D341Med (cell line): ENCODE measurements around the gene MTCH2.

ENCODE experiments used
- DNase-seq: peaks from one replicate; pipeline ENCODE4 v3.0.0; 2012; ENCODE audit warnings: low spot score

Gene MTCH2

DNA sequence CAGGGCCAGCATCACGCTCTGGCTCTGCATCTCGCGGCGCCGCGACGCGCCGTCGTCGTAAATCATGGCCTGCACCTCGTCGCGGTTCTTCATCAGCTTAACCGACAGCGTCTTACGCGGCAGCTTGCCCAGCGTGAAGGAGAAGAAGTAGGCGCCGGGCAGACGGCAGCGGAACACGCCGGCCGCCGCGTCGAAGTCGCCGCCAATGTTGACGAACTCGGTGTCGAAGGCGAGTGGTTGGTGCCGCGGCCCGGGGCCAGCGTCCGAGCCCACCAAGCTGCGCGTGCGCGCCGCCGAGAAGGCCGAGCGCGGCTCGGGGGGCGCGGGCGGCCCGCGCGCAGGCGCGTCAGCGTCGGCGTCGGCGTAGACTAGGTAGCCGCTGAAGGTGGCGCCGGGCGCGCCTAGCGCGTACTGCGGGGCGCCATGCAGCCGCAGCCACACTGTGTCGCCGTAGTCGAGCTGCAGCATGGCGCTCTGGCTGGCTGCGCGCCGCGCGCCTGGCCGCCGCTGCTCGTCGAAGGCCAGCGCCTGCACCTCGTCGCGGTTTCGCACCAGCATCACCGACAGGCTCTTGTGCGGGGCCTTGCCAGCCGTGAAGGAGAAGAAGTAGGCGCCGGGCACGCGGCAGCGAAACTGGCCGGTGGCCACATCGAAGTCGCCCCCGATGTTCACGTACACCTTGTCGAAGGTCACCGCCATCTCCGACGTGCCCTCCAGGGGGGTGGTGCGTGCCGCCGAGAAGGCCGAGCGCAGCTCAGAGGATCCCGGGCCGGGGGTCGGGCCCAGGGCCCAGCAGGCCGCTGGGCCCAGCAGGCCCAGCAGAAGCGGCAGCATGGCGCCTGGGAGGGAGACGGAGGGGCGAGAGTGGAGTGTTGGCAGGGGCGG, 52.1 kb downstream of the MTCH2 start:
- no peak for DNase-seq

DNA sequence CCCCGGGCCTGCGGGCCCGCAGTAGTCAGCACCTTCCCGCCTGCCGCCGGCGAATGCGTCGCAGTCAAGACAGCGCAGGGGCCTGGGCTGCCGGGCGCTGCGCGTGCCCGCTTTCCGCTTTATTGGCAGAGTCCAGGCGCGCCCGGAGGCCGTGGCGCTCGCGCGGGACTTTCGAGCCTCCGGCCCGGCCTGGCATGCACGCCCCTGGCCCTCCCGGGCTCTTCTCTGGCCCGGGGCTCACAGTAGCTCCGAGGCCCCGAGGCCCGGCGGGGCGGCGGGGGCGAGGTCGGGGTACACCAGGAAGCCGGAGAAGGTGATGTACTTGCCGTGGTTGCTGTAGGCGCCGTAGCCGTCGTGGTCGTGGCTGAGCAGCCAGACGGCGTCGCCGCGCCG, 52.8 kb downstream of the MTCH2 start:
- DNase-seq, result no peak

DNA sequence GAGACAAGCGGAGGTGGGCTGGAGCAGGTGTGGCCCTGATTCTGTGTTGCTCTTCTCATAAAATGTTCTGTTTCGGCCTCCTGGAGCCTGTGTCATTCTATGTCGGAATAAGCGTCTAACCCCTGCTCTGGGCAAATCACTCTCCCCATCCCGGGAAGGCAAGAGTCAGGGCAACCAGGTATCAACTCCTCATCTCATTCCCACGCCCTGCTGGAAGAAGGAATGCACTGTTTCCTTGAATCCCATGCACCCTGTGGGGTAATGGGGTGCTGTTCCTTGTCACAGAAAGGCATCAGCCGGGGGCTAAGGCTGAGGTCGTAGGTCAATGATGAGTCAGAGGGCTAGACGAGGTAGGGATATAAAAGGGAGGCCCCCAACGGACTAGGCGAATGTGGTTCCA, 53.2 kb downstream of the MTCH2 start:
- no peak for DNase-seq

DNA sequence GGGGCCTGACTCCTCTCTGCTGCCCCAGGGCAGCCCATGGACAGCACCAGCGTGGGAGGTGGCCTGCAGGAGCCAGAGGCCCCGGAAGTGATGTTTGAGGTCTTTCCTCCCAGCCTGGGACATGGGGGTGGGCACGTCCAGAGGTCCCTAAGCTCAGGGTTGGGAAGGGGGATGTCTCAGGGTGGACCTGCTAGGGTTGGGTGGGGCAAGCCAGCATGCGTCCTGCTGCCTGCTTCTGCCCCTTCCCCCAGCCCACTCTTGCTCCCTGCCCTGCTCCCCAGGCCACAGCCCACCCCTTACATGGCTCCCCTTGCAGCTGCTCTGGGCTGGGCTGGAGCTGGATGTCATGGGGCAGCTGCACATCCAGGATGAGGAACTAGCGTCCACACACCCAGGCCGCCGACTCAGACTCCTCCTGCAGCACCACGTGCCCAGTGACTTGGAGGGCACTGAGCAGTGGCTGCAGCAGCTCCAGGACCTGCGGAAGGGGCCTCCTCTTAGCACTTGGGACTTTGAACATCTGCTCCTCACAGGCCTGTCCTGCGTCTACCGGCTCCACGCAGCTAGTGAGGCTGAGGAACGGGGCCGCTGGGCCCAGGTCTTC, 54.5 kb downstream of the MTCH2 start:
- DNase-seq, result no peak

DNA sequence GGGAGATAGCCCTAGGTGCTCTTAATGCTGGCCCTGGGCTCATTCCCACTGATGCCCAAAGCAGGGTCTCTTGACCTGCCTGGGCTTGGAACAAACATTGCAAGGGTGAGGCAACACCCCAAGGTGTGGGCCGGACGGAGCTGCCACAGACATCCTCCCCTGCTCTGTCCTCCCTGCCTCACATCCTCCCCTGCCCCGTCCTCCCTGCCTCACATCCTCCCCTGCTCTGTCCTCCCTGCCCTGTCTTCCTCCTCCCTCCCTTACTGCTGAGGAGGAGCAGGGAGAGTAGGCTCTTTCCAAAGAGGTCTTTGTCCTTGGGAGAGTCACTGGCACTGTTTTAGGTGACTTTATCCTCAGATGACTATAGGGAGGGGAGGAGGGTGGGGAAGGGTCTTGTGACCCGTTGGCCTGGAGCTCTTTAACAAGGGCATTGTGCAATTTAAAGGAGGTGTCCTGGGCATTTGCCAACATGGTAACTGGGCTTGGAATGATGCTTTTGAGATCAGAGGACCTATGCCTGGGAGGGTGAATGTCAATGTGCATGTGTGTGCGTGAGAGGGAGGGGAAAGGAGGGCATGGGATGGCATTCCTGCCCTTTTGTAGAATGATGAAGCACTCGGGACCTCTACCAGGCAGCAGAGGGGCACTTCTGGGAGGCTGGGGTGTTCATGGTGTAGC, 55.2 kb downstream of the MTCH2 start:
- no peak for DNase-seq

DNA sequence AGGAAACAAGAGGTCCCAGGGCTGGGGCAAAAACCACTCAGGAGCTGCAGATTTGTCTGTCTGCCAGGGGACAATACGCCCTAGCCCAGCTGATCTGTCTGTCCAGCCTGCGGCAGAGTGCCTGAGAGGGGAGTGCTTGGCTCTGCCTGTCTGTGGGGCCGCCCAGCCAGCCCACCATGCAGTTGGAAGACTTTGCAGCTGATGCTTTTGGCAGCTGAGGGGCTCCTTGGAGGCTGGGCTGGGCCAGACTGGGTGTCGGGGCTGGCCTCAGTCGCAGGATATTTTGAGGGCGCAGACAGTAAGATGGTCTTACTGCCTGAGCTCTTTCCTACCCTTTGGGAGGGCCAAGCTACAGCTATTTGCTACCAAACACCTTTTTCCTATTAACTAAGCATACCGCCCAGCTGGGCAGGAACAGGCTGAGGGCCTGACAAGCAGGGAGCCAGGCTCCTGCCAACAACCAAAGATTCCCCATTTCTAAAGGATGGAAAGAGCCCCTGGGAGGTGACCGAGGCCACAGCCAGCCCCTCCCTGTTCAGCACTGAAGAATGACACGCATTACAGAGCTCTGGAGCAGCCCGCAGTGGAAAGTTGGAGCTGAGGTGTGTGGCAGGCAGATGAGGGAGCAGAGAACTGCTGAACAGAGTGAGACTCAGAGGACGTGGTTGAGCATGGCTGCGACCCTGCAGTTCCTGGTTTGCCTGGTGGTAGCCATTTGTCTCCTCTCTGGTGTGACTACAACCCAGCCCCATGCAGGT, 56.1 kb downstream of the MTCH2 start, which contains the start of gene FAM180B:
Gene FAM180B, plus strand, starts transcription at position 581 of the 758 bp plus-strand sequence. Its CDS starts 91 bp downstream, at position 672.
- no peak for DNase-seq

DNA sequence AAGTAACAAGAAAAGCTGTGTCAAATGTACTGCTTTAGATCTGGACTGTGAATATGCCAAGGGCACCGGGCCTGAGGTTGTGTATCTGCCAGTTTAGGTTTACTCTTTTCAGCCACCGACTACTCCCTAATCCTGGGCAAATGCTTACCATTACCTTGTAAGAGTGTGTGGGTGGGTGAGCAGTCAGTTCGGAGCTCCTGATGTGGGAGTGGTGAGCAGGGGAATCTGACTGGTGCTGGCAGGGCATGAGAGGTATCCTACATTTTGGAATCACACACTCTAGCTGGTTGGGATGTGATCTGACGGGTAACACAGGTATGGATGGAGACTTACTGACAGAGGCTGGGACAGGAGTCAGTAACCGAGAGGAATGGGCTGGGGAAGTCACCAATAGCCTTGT, 58.5 kb downstream of the MTCH2 start:
- no peak for DNase-seq

DNA sequence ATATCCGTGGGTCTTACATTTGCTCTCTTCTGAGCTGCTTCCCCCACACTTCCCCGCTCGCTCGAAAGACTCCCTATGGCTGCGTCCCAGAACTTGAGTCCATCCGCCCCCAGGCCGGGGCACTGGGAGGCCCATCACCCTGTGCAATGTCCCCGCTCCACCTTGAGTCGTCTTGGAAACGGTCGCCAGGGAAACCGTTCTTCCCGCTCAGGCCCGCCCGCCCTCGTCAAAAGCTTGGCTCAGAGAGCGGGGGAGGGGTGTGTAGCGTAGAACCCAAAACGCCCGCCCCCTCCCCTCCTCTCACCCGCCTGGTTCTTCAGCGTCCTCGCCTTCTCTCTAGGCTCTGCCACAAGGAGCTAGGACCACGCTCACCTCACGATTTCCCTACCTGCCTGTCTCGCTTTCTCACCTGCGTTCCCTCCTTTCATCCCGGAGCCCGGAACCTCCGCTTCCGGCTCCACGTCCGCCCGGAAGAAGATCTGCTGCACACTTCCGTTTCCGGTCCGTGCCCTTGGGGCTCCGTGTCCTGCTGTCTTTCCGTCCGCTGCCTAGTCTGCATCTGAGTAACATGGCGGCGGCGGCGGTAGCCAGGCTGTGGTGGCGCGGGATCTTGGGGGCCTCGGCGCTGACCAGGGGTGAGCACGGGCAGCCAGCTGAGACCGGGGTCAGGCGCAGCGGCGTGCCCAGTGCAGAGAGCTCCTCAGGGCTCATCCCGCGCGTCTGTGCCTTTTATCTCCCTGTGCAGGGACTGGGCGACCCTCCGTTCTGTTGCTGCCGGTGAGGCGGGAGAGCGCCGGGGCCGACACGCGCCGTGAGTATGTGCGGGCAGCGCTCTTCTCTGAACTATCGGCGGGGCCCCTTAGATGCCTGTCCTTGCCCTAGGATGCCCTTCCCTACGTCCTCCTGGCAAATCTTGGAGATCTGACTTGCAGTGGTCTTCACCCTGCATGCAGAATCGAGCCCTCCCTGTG, 63.5 kb downstream of the MTCH2 start, which contains the start of the genes KBTBD4 and NDUFS3:
Gene KBTBD4, minus strand, starts transcription at position 447 of the 971 bp plus-strand sequence. Its CDS starts 19 bp downstream, at position 428.
Gene NDUFS3, plus strand, starts transcription at position 551 of the 971 bp plus-strand sequence. Its CDS starts 18 bp downstream, at position 569.
- DNase-seq, result peak; percentile 89

DNA sequence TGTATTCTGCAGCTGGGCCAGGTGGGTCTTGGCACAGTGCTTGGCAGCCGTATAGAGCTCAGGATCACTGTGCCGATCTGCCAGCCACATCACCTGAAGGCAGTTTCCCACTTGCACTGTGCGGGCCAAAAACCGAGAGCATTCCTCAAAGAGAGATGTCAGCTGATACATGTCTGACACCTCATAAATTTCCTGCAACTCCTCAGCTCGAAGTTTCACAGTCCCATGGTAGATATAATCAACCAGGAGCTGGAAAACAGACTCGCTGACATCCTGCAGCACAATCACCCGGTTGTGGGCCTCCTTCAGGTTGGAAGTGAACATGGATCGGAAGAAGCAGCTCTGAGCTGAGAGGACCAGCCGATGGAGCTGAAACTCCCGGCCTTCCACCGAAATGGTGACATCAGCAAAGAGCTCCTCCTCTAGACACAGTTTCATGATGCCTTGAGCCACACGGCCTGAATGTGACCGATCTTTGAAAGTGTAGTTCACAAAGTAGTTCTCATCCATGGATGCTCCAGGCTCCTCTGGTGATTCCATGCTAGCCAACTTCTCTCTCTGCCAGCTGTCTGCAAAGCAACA, 64.8 kb downstream of the MTCH2 start:
- no peak for DNase-seq

DNA sequence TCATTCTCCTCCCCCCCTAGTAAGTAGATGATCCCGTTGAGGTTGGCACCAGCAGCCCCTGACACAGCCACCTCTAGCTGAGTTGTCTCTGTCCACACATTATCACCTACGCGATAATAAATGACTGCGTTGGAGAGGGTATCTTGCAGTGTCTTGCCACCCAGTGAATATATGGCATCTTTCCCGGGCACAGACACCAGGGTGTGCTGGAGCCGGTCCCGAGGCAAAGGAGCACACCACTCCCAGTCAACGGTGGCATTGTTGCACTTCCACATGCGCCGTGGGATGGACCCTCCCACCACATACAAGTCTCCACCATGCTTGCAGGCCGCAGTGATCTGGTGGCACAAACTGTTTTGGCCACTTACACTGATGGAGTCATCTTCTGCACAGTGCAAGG, 69.0 kb downstream of the MTCH2 start:
- DNase-seq, result no peak

DNA sequence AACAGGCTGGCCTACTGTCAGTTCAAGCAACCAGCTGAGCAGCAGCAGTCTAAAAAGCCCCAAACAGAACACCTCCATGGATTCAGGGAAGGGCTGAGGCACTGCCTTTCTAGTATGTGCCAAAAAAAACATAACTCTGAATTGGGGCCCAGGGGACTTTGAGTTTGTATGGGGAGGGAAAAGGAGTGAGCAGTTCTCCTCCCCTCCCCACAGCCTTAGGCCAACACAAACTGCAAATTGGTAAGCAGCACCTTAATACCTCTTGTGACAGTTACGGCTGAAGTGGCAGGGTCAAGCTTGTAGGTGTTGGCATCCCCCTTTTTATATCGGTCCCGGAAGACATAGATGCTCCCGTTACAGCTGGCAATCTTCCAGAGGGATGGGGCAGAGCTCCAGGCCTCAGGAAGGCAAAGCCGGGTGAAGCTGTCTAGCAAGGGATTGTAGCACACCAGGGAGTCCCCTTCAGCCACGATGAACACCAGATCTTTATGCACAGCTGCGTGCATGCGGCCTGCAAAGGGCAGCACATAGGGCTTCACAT, 69.6 kb downstream of the MTCH2 start:
- peak; percentile 62 for DNase-seq

DNA sequence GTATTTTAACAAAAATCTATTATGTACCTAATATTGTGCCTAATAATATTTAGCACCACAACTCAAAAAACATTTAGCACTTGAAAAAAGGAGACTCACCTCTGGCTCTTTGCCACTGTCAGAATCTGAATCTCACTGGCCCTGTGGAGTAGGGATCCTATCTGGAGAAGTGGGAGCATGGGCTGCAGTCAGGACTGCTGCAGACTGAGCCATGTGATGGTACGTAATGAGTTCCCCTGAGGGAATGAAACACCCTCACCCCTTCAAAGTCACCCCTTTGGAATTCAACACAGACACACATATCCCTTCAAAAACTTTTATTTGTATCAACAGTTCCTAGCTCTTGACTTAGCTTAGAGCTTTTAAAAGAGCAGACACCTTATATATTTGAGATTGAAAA, 70.5 kb downstream of the MTCH2 start:
- DNase-seq, result no peak

DNA sequence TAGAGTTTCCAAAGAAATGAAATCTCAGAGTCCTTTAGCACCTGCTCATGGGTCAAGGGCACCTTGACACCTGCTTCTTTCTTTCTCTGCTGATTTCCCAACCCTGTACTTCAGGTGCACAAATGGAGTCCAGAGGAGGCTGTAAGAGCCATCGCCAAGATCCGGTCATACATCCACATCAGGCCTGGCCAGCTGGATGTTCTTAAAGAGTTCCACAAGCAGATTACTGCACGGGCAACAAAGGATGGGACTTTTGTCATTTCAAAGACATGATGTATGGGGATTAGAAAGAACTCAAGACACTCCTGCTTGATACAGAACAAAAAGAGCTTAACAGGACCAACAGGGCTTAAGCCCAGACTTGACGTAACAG, 71.0 kb downstream of the MTCH2 start:
- DNase-seq, result no peak

DNA sequence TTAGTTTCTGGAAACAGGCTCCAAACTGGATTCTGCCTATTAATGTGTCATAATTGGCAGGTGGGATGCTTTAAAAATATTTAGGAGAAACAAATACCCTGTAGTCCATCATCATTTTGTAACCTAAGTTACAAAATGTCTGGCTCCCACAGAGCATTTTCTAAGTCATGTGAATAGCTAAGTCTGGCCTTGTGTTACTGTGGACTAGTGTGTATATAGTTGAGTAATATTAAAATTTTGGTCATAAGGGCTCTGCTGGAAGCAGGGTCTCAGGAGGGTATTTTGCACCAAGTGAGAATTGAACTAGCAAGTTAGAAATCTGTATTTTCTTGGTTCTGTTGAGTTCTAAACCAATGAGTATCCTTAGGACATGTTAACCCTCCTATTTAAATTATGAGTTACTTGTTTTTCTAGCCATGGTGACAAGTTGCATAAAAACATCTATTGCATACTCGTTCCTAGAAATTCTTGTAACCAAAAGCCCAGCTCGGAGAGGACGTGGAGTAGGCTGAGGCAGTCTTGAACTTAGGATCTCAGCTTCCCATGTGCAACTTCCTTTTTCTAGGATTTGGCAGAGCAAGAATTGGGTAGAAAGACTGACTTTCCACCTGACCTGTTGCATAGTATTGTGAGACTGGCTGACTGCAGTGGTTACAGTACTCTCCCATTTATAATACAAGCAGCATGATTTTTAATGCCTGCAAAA, 71.6 kb downstream of the MTCH2 start:
- no peak for DNase-seq

DNA sequence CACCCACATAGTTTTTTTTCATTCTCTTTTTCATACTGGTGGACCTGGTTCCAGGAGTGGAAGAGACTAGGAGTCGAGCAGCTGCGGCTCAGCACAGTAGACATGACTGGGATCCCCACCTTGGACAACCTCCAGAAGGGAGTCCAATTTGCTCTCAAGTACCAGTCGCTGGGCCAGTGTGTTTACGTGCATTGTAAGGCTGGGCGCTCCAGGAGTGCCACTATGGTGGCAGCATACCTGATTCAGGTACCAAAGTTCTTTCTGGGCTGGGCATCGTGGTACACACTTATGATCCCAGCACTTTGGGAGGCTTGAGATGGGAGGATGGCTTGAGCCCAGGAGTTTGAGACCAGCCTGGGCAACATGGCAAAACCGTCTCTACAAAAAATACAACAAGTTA, 72.7 kb downstream of the MTCH2 start:
- DNase-seq, result no peak
